ENCODE measurements around the gene DCLRE1C. TPM values are rescaled to one million over a fixed set of nuclear protein-coding genes. Genes with fewer than 3 reads are reported as not detected.

The DCLRE1C gene
- total and polyA plus RNA-seq, 2 donors (not counting 1 experiment from before 2014, with no cell fraction given): 24.0 to 61.8 TPM

DNA sequence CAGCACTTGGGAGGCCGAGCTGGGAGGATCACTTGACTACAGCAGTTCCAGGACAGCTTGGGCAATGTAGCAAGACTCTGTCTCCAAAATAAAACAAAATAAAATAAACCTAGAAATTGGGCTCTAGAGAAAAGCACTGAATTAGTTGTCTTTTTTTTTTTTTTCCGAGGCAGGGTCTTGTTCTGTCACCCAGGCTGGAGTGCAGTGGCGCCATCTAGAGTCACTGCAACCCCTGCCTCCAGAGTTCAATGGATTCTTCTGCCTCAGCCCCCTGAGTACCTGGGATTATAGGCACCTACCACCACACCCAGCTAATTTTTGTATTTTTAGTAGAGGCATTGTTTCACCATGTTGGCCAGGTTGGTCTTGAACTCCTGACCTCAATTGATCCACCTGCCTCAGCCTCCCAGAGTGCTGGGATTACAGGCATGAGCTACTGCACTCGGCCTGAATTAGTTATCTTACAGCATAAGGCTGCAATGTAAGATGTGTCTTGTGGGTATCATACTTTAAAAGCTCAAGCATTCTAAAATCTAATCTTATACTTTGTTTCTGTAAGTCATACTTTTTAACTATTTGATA lies 18.1 kb upstream of the DCLRE1C start:
- H3K4me1 ChIP-seq (ENCODE audit: control insufficient read depth in 2 of 2, insufficient read depth in 2 of 2, low read length in 2 of 2): no peaks in the 10 kb centered on the region
- no peak overlapping the region for H3K27ac ChIP-seq (ENCODE audit: low read length in 2 of 2)
- peaks cover 14% of the 10 kb centered on the region for H3K27me3 Mint-ChIP-seq
- DNase-seq: peak; percentile 68
- POLR2A ChIA-PET: interaction anchor here (0.5 to 0.6 kb wide), 2 partner anchors 40 to 379 kb away, joined by 5 to 6 read pairs; no protein-coding TSS in a partner anchor
- no peak overlapping the region for H3K4me2 ChIP-seq (replicated peaks; ENCODE audit: low read depth, low read length, poor library complexity, severe bottlenecking)
- H3K4me3 ChIP-seq (ENCODE audit: control extremely low read depth in 1 of 5, extremely low read depth in 1 of 5, insufficient read depth in 1 of 5, low read depth in 2 of 5, low read length in 4 of 5): no peak overlapping the region
- H3K27me3 ChIP-seq (replicated peaks in 1 of 4; ENCODE audit: control extremely low read depth in 1 of 4, control insufficient read depth in 3 of 4, insufficient read depth in 4 of 4, low read length in 3 of 4): peaks cover 0 to 14% (median 0%) of the 10 kb centered on the region in 4 experiments
- peaks cover 2% of the 10 kb centered on the region for H3K4me1 Mint-ChIP-seq
- intact Hi-C loops (cut with micrococcal nuclease): loop anchor here (1.0 to 2.0 kb wide), 2 partner anchors 473 to 775 kb away; no protein-coding TSS in a partner anchor
- no peaks in the 10 kb centered on the region for H4K20me1 ChIP-seq (ENCODE audit: control insufficient read depth, insufficient read depth, low read length, poor library complexity, severe bottlenecking)
- no peak for TF ChIP-seq EZH2 (IDR thresholded peaks at IDR 0.05; ENCODE audit: borderline replicate concordance, insufficient read depth, low read depth, low read length, poor library complexity, severe bottlenecking)
- TF ChIP-seq, protein P1, sequence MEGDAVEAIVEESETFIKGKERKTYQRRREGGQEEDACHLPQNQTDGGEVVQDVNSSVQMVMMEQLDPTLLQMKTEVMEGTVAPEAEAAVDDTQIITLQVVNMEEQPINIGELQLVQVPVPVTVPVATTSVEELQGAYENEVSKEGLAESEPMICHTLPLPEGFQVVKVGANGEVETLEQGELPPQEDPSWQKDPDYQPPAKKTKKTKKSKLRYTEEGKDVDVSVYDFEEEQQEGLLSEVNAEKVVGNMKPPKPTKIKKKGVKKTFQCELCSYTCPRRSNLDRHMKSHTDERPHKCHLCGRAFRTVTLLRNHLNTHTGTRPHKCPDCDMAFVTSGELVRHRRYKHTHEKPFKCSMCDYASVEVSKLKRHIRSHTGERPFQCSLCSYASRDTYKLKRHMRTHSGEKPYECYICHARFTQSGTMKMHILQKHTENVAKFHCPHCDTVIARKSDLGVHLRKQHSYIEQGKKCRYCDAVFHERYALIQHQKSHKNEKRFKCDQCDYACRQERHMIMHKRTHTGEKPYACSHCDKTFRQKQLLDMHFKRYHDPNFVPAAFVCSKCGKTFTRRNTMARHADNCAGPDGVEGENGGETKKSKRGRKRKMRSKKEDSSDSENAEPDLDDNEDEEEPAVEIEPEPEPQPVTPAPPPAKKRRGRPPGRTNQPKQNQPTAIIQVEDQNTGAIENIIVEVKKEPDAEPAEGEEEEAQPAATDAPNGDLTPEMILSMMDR (IDR thresholded peaks at IDR 0.05): peak; percentile 85
- H3K27ac Mint-ChIP-seq: no peak overlapping the region
- WGBS (ENCODE audit: insufficient coverage): no CpG with 5 or more reads among the region's 4 CpGs
- H3K4me3 Mint-ChIP-seq: no peak overlapping the region
- H3K9ac ChIP-seq (ENCODE audit: low read length): no peak overlapping the region
- H3K79me2 ChIP-seq (ENCODE audit: control insufficient read depth, insufficient read depth, low read length): no peaks in the 10 kb centered on the region
- CTCF ChIA-PET: interaction anchor here (0.6 to 5.2 kb wide), 33 partner anchors 9 to 780 kb away, joined by 3 to 63 read pairs (median 5); partner anchors contain the start of genes CDNF, HSPA14, MEIG1 and MSANTD7
- ATAC-seq (ENCODE audit: low read depth): peak; percentile 58
- H3K36me3 ChIP-seq (replicated peaks in 1 of 2; ENCODE audit: control extremely low read depth in 1 of 2, control insufficient read depth in 1 of 2, extremely low read depth in 1 of 2, insufficient read depth in 2 of 2, low read length in 1 of 2): no peaks in the 10 kb centered on the region
- H3K9me3 Mint-ChIP-seq (ENCODE audit: insufficient read depth): no peaks in the 10 kb centered on the region
- no peaks in the 10 kb centered on the region for H3K9me3 ChIP-seq (ENCODE audit: control extremely low read depth in 1 of 3, control insufficient read depth in 2 of 3, insufficient read depth in 1 of 3, low read length in 2 of 3)
- H2AFZ ChIP-seq (ENCODE audit: insufficient read depth, low read depth, low read length, poor library complexity, severe bottlenecking): no peak overlapping the region

DNA sequence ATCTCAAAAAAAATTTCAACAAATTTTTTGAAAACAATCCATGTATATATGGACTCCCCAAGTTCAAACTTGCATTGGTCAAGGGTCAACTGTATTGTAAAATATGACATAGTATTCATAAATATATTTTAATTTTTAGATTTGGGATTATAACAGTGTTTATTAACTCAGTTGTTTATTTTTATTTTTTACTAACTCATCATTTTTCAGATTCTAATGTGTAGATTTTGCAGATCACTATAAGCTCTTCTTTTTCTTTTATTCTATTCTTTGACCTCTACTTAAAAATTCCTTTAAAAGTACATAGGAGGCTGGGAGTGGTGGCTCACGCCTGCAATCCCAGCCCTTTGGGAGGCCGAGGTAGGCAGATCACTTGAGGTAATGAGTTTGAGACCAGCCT lies 14.0 kb upstream of the DCLRE1C start:
- CTCF ChIA-PET: no interaction called here
- H3K27ac Mint-ChIP-seq: no peak overlapping the region
- Histone ChIP-seq H2AFZ (ENCODE audit: insufficient read depth, low read depth, low read length, poor library complexity, severe bottlenecking) (no peak overlapping the region), H3K9me3 (ENCODE audit: control extremely low read depth in 1 of 3, control insufficient read depth in 2 of 3, insufficient read depth in 1 of 3, low read length in 2 of 3) (no peaks in the 10 kb centered on the region), H3K4me2 (replicated peaks; ENCODE audit: low read depth, low read length, poor library complexity, severe bottlenecking) (no peak overlapping the region), H3K9ac (ENCODE audit: low read length) (no peak overlapping the region), H3K36me3 (replicated peaks in 1 of 2; ENCODE audit: control extremely low read depth in 1 of 2, control insufficient read depth in 1 of 2, extremely low read depth in 1 of 2, insufficient read depth in 2 of 2, low read length in 1 of 2) (no peaks in the 10 kb centered on the region), H3K27me3 (replicated peaks in 1 of 4; ENCODE audit: control extremely low read depth in 1 of 4, control insufficient read depth in 3 of 4, insufficient read depth in 4 of 4, low read length in 3 of 4) (no peaks in the 10 kb centered on the region), H4K20me1 (ENCODE audit: control insufficient read depth, insufficient read depth, low read length, poor library complexity, severe bottlenecking) (no peaks in the 10 kb centered on the region), H3K4me1 (ENCODE audit: control insufficient read depth in 2 of 2, insufficient read depth in 2 of 2, low read length in 2 of 2) (no peaks in the 10 kb centered on the region), H3K27ac (ENCODE audit: low read length in 2 of 2) (no peak overlapping the region), H3K79me2 (ENCODE audit: control insufficient read depth, insufficient read depth, low read length) (no peaks in the 10 kb centered on the region), H3K4me3 (ENCODE audit: control extremely low read depth in 1 of 5, extremely low read depth in 1 of 5, insufficient read depth in 1 of 5, low read depth in 2 of 5, low read length in 4 of 5) (no peak overlapping the region)
- intact Hi-C loops (cut with micrococcal nuclease): no loop called here
- ATAC-seq (ENCODE audit: low read depth): no peak
- no peaks in the 10 kb centered on the region for H3K4me1 Mint-ChIP-seq
- POLR2A ChIA-PET: no interaction called here
- no peak for TF ChIP-seq EZH2 (IDR thresholded peaks at IDR 0.05; ENCODE audit: borderline replicate concordance, insufficient read depth, low read depth, low read length, poor library complexity, severe bottlenecking)
- TF ChIP-seq, protein P1 (IDR thresholded peaks at IDR 0.05): no peak
- no peaks in the 10 kb centered on the region for H3K9me3 Mint-ChIP-seq (ENCODE audit: insufficient read depth)
- no peaks in the 10 kb centered on the region for H3K27me3 Mint-ChIP-seq
- no CpG with 5 or more reads among the region's 2 CpGs for WGBS (ENCODE audit: insufficient coverage)
- H3K4me3 Mint-ChIP-seq: no peak overlapping the region
- DNase-seq: no peak

Data from B cell (primary cell).